ENCODE measurements around the gene SLC49A3.
A peak's percentile ranks its signal among the peaks of the same experiment; 100 is the strongest.
"Not testable (repeated sequence)": the region's sequence is repeated elsewhere in the genome, so short reads cannot be mapped to it uniquely, and the experiment has no call there.

Gene SLC49A3

GRCh38 chr4:722169-722725, 33.3 kb upstream of the SLC49A3 start:
- no peak for DNase-seq (ENCODE audit: low read depth, low spot score)

- peak; percentile 38 for DNase-seq (ENCODE audit: low read depth, low spot score)
Observed at GRCh38 chr4:721261-722168, 32.6 kb upstream of the SLC49A3 start.

GRCh38 chr4:720111-720860, 31.3 kb upstream of the SLC49A3 start:
- no peak for DNase-seq (ENCODE audit: low read depth, low spot score)

GRCh38 chr4:718460-718859, 29.5 kb upstream of the SLC49A3 start:
- no peak for DNase-seq (ENCODE audit: low read depth, low spot score)

GRCh38 chr4:717601-718320, 28.8 kb upstream of the SLC49A3 start:
- DNase-seq (ENCODE audit: low read depth, low spot score): no peak

GRCh38 chr4:714087-714486, 25.1 kb upstream of the SLC49A3 start:
- no peak for DNase-seq (ENCODE audit: low read depth, low spot score)

- no peak for DNase-seq (ENCODE audit: low read depth, low spot score)
Observed at GRCh38 chr4:712916-713632, 24.1 kb upstream of the SLC49A3 start.

- no peak for DNase-seq (ENCODE audit: low read depth, low spot score)
Observed at GRCh38 chr4:712093-712492, 23.1 kb upstream of the SLC49A3 start.

GRCh38 chr4:710916-711315, 22.0 kb upstream of the SLC49A3 start:
- no peak for DNase-seq (ENCODE audit: low read depth, low spot score)

GRCh38 chr4:710116-710515, 21.2 kb upstream of the SLC49A3 start:
- DNase-seq (ENCODE audit: low read depth, low spot score): no peak

GRCh38 chr4:709348-709747, 20.4 kb upstream of the SLC49A3 start:
- no peak for DNase-seq (ENCODE audit: low read depth, low spot score)

- no peak for DNase-seq (ENCODE audit: low read depth, low spot score)
Observed at GRCh38 chr4:708631-708933, 19.6 kb upstream of the SLC49A3 start.

- DNase-seq (ENCODE audit: low read depth, low spot score): no peak
Observed at GRCh38 chr4:707929-708630, 19.1 kb upstream of the SLC49A3 start.

- no peak for DNase-seq (ENCODE audit: low read depth, low spot score)
Observed at GRCh38 chr4:706834-707598, 18.1 kb upstream of the SLC49A3 start.

- DNase-seq (ENCODE audit: low read depth, low spot score): not testable (repeated sequence)
Observed at GRCh38 chr4:706083-706633, 17.2 kb upstream of the SLC49A3 start.

- peak; percentile 99 for DNase-seq (ENCODE audit: low read depth, low spot score)
Observed at GRCh38 chr4:705278-706082, 16.5 kb upstream of the SLC49A3 start, which contains the start of gene PCGF3. Gene PCGF3, plus strand, starts transcription at chr4:705832. Its CDS starts 27,849 bp downstream, at chr4:733681.

- no peak for DNase-seq (ENCODE audit: low read depth, low spot score)
Observed at GRCh38 chr4:704971-705277, 16.0 kb upstream of the SLC49A3 start.

GRCh38 chr4:704198-704891, 15.4 kb upstream of the SLC49A3 start:
- DNase-seq (ENCODE audit: low read depth, low spot score): no peak
